ENCODE results near the gene DENND5A. TPM values are rescaled to one million over a fixed set of nuclear protein-coding genes. Genes with fewer than 3 reads are reported as not detected.

Gene DENND5A
- total and polyA plus RNA-seq, 9 of the 15 experiments (the other 6 are each of a cell fraction or from before 2014, with no cell fraction given) = 11.7 to 130 (median 46.3) TPM

GRCh38 chr11:9158898-9159391 lies 106.2 kb downstream of the DENND5A start:
- in situ Hi-C loops (cut with MboI) = loop anchor here (25.0 kb wide), 1 partner anchor 253 kb away; no protein-coding TSS in a partner anchor
- POLR2A ChIA-PET = no interaction called here
- H3K9ac ChIP-seq (ENCODE audit: insufficient read depth in 1 of 2, low read depth in 2 of 2, low read length in 2 of 2) = no peak overlapping the region
- no peaks in the 10 kb centered on the region for H3K9me1 ChIP-seq (ENCODE audit: control insufficient read depth, insufficient read depth, low read length)
- DNase-seq (ENCODE audit: extremely low read depth in 1 of 4, low spot score in 3 of 4) = no peak
- CTCF ChIA-PET (ENCODE audit: low intra/inter-chr PET ratio) = no interaction called here
- TF ChIP-seq ZNF384 (IDR thresholded peaks at IDR 0.05; ENCODE audit: low read depth, low read length) (0 out of 2 replicates have a peak, but pooled peaks have one; percentile 12), ARID1B (IDR thresholded peaks at IDR 0.05) (0 out of 2 replicates have a peak, but pooled peaks have one; percentile 13), HDAC1 (IDR thresholded peaks at IDR 0.05) (no peak), ATF3 (IDR thresholded peaks at IDR 0.05) (peak; percentile 55), ATF3 (CRISPR knock-in tag; conservative IDR thresholded peaks at IDR 0.05) (no peak), XRCC5 (IDR thresholded peaks at IDR 0.05; ENCODE audit: low read depth, low read length) (no peak), CEBPB (tag; IDR thresholded peaks at IDR 0.05) (peak; percentile 77), ZBTB5 (IDR thresholded peaks at IDR 0.05) (no peak), FOSL1 (tag; conservative IDR thresholded peaks at IDR 0.05) (peak; percentile 90), CEBPG (CRISPR knock-in tag; IDR thresholded peaks at IDR 0.05) (no peak), CEBPG (tag; conservative IDR thresholded peaks at IDR 0.05 in 1 of 2, IDR thresholded peaks at IDR 0.05 in 1 of 2) (peak; percentile 68 to 75), BCL6 (CRISPR knock-in tag; IDR thresholded peaks at IDR 0.05) (no peak)
- no peak overlapping the region for H3K4me3 ChIP-seq
- peaks cover 47% of the 10 kb centered on the region for H3K36me3 ChIP-seq (ENCODE audit: control insufficient read depth, insufficient read depth, low read length)
- no peaks in the 10 kb centered on the region for H3K27me3 ChIP-seq (ENCODE audit: control insufficient read depth in 2 of 2, insufficient read depth in 2 of 2, low read length in 2 of 2)
- intact Hi-C loops (cut with micrococcal nuclease) = no loop called here
- no peaks in the 10 kb centered on the region for H3K9me3 ChIP-seq (replicated peaks; ENCODE audit: control insufficient read depth, insufficient read depth, low read depth, low read length)
- ATAC-seq = no peak
- no peak for FAIRE-seq
- H3K4me1 ChIP-seq (replicated peaks in 1 of 2; ENCODE audit: control insufficient read depth in 2 of 2, insufficient read depth in 2 of 2, low read length in 2 of 2) = peaks cover 4 to 5% of the 10 kb centered on the region in 2 experiments; a peak in 3 of 5 replicates
- no peaks in the 10 kb centered on the region for H4K20me1 ChIP-seq (replicated peaks; ENCODE audit: control insufficient read depth, insufficient read depth, low read length)
- H2AFZ ChIP-seq (ENCODE audit: low read depth, low read length) = no peak overlapping the region
- H3K4me2 ChIP-seq (ENCODE audit: insufficient read depth, low read length) = no peak overlapping the region
- no peak overlapping the region for H3K27ac ChIP-seq (ENCODE audit: extremely low read depth, low read depth, low read length)
- H3K79me2 ChIP-seq (ENCODE audit: control insufficient read depth, insufficient read depth, low read length) = no peaks in the 10 kb centered on the region
- no TSS peak for BruUV-seq (replicated peaks)
